Activated CD8-positive, alpha-beta T cell treated with anti-CD3 and anti-CD28 coated beads, Interleukin-2, amount 10 ng/mL, durations not matched to agents 7 days and 5 days (primary cell): ENCODE results near the gene TMC1. TPM values are rescaled to one million over a fixed set of nuclear protein-coding genes. Genes with fewer than 3 reads are reported as not detected.

ENCODE experiments used
- ATAC-seq: fragments of 150-1000 bp; cut with Tn5 transposase; one replicate; pipeline ENCODE4 v1.10.0; 2021; ENCODE audit warnings: moderate library complexity
- CTCF ChIA-PET: fragments of 350-600 bp; sonication (Branson Sonifier 250); formaldehyde crosslinking; loops from one replicate; lab custom pipeline; 2021; ENCODE audit warnings: antibody characterized with exemption; lab: Charles Lee
- POLR2A ChIA-PET: fragments of 350-600 bp; sonication (Branson Sonifier 250); formaldehyde crosslinking; loops from one replicate; lab custom pipeline; 2021; ENCODE audit warnings: antibody characterized with exemption; lab: Charles Lee
- DNase-seq: peaks from one replicate; pipeline ENCODE4 v3.0.0-alpha.2; 2020
- H3K27ac Mint-ChIP-seq: one replicate; pipeline ENCODE4 v1.8.0; 2021; ENCODE audit warnings: mild to moderate bottlenecking, mixed read lengths
- H3K27me3 Mint-ChIP-seq: one replicate; pipeline ENCODE4 v1.8.0; 2021; ENCODE audit warnings: low read depth, mixed read lengths
- H3K36me3 Mint-ChIP-seq: one replicate; pipeline ENCODE4 v1.8.0; 2021; ENCODE audit warnings: low read depth, mixed read lengths
- H3K4me1 Mint-ChIP-seq: one replicate; pipeline ENCODE4 v1.8.0; 2021; ENCODE audit warnings: low read depth, mixed read lengths
- H3K4me3 Mint-ChIP-seq: one replicate; pipeline ENCODE4 v1.8.0; 2021; ENCODE audit warnings: mild to moderate bottlenecking, mixed read lengths
- H3K9me3 Mint-ChIP-seq: one replicate; pipeline ENCODE4 v1.8.0; 2022; ENCODE audit warnings: mixed read lengths; ENCODE audit not compliant: insufficient read depth
- total RNA-seq, 2 experiments: library from RNA; stranded (reverse); gene quantifications; one replicate each; pipeline ENCODE4 v1.2.3, GENCODE V29; 2021

Gene TMC1
- total RNA-seq, 2 experiments from 2014 or later = not detected

DNA sequence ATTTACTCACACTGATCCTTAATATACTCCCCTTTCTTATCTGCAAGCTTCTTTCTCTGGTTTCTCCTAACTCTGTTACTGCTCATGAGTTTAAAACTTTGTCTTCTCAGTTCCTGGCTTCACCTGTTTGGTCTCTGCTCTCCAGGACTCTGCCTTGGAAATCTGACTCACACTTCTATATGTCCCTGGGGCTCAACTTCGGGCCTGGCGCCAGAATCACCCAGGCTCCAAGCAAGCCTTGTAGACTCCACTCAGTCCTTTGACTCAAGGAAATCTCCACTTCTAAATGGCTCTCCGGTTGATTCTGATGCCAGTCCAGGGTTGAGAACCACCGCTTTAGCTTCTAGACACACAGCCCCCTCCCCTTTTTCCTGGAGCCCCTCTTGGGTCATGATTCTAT lies 57.8 kb downstream of the TMC1 start:
- no peak for DNase-seq
- H3K4me1 Mint-ChIP-seq = no peaks in the 10 kb centered on the region
- no peak overlapping the region for H3K27ac Mint-ChIP-seq
- no peaks in the 10 kb centered on the region for H3K27me3 Mint-ChIP-seq
- no peak for ATAC-seq
- POLR2A ChIA-PET = no interaction called here
- H3K36me3 Mint-ChIP-seq = no peaks in the 10 kb centered on the region
- no peak overlapping the region for H3K4me3 Mint-ChIP-seq
- CTCF ChIA-PET = no interaction called here
- no peaks in the 10 kb centered on the region for H3K9me3 Mint-ChIP-seq

DNA sequence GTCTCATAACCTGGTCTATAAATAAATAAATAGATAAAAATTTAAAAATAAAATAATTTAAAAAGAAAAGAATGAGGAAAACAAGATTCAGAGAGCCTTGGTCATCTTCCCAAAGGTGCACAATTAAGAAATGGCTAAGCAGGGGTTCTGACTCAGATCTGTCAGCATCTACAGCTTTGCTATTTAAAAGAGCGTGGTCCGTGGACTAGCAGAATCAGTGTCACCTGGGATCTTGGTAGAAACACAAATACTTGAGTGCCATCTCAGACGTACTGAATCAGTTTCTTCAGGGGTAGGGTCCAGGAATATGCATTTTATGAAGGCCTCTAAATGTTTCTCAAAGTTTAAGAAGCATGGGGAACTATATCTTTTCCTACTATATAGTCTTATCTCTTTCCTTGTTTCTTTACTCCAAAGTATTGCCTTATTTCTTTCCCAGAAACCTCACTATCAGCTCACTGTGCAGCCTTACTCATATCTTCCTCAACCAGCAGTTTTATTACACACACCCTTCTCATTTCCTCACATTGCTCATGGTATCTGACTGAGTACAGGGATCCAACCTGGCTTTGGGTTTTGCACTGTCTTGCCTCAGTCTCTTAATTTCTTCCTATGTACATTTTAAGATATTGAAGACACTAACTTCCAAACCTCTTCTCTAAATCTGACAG lies 58.6 kb downstream of the TMC1 start:
- Mint-ChIP-seq H3K27ac (no peak overlapping the region), H3K4me3 (no peak overlapping the region), H3K9me3 (no peaks in the 10 kb centered on the region), H3K36me3 (no peaks in the 10 kb centered on the region), H3K4me1 (no peaks in the 10 kb centered on the region), H3K27me3 (no peaks in the 10 kb centered on the region)
- ATAC-seq (no peak), DNase-seq (no peak)
- ChIA-PET CTCF (no interaction called here), POLR2A (interaction anchor here (0.9 kb wide), 1 partner anchor 120 kb away, joined by 3 read pairs; no protein-coding TSS in a partner anchor)

DNA sequence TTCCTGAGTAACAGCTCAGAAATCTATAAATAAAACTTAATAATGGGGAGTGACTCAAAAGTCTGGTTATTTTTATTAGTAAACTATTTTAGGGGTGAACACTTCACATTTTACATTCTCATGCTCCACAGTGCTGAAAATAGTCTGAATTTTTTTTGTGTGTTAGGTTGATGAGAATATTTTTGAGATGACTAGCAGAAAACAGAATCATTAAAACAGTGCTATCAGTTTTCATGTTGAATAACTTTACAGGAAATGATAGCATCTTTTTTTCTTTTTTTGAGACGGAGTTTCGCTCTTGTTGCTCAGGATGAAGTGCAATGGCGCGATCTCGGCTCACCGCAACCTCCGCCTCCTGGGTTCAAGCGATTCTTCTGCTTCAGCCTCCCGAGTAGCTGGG lies 60.3 kb downstream of the TMC1 start:
- Mint-ChIP-seq H3K27ac (no peak overlapping the region), H3K4me3 (no peak overlapping the region), H3K4me1 (peaks cover 12% of the 10 kb centered on the region), H3K36me3 (no peaks in the 10 kb centered on the region), H3K27me3 (no peaks in the 10 kb centered on the region), H3K9me3 (no peaks in the 10 kb centered on the region)
- ChIA-PET POLR2A (no interaction called here), CTCF (interaction anchor here (1.2 kb wide), 1 partner anchor 11 kb away, joined by 4 read pairs; no protein-coding TSS in a partner anchor)
- ATAC-seq (no peak), DNase-seq (no peak)

DNA sequence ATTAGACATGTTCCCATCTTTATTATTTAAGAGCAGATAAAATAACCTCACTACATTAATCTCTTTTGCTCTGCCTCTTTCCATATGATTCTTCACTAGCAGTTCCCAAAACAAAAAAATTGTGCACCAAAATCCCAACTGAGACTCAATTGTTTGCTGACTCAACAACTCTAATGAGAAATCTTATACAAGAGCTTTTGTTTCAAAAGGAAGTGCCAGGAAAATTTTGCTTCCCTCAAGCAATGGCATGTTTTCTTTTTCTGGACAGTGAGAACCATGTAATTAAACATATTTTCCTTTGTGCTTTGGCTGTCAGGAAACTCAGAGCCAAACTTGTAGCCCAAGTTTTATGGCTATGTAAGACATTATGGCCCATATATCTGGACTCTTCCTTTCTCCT lies 62.0 kb downstream of the TMC1 start:
- no peak overlapping the region for H3K27ac Mint-ChIP-seq

DNA sequence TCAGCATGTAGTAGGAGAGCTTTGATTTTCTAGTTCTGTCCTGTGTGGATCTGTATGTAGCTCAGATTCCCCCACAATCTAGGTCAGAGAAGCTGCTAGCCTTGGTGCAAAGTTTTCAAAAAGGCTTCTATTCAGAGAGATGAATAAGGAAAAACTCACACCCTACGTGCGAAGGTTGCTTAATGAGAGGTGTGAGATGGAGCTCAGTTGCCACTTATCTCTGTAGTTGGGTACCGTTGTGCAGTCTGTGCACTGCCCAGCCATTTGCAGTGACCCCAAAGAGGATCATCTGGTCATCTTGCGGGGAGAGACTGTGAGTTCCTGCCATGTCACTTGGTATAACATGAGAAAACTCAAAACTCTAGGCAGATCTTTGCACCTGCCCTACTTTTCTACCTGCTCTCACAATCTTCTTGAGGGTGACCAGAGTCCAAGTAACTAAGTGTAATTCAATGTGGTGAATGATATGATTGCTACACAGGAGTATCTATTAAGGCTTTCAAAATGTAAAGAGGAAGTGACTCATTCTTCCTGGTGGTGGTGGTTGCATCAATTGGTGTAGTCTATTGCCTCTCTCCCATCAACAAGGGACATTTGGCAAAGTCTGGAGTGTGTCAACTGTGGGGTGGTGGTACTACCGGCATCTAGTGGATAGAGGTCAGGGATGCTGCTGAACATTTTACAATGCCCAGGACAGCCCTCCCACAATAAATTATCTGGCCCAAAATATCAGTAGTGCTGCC lies 65.2 kb downstream of the TMC1 start:
- Mint-ChIP-seq H3K4me3 (no peak overlapping the region), H3K4me1 (peaks cover 34% of the 10 kb centered on the region), H3K9me3 (no peaks in the 10 kb centered on the region), H3K36me3 (no peaks in the 10 kb centered on the region), H3K27ac (peak overlapping the region; percentile 11), H3K27me3 (no peaks in the 10 kb centered on the region)
- DNase-seq = peak; percentile 50
- peak; percentile 91 for ATAC-seq
- CTCF ChIA-PET = interaction anchor here (0.7 to 1.4 kb wide), 4 partner anchors 17 to 314 kb away, joined by 3 to 4 read pairs (median 3); no protein-coding TSS in a partner anchor
- POLR2A ChIA-PET = interaction anchor here (1.3 kb wide), 1 partner anchor 221 kb away, joined by 4 read pairs; the partner anchor contains the start of gene ZFAND5

More for the DNA sequence above, 62.0 kb downstream of the TMC1 start:
- no peaks in the 10 kb centered on the region for H3K27me3 Mint-ChIP-seq
- H3K36me3 Mint-ChIP-seq = no peaks in the 10 kb centered on the region
- no peak overlapping the region for H3K4me3 Mint-ChIP-seq
- DNase-seq = no peak
- CTCF ChIA-PET = interaction anchor here (1.0 to 1.4 kb wide), 3 partner anchors 9 to 222 kb away, joined by 3 to 6 read pairs (median 3); no protein-coding TSS in a partner anchor
- H3K4me1 Mint-ChIP-seq = peaks cover 20% of the 10 kb centered on the region
- POLR2A ChIA-PET = interaction anchor here (0.7 to 1.2 kb wide), 2 partner anchors 218 to 706 kb away, joined by 3 read pairs; partner anchors contain the start of gene ZFAND5
- no peak for ATAC-seq
- H3K9me3 Mint-ChIP-seq = no peaks in the 10 kb centered on the region

DNA sequence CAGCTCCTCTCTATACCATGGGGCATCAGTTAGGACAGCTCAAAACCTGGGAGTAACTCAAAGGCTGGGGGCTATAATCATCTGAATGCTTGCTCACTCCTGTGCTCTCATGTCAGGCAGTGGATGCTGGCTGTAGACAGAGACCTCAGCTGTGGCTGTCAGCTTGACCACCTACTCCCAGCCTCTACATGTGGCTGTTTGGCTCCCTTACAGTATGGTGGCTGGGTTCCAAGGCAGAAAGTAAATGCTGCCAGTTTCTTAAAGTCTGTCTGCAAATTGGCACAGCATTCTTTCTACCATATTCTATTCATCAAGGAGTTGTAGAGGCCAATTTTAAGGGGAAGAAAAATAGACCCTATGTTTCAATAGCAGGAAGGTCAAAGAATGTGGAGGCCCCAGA lies 66.9 kb downstream of the TMC1 start:
- no peaks in the 10 kb centered on the region for H3K36me3 Mint-ChIP-seq
- POLR2A ChIA-PET = interaction anchor here (2.2 to 2.6 kb wide), 2 partner anchors 61 to 223 kb away, joined by 6 to 12 read pairs; partner anchors contain the start of gene ZFAND5
- no peak overlapping the region for H3K27ac Mint-ChIP-seq
- ATAC-seq (no peak), DNase-seq (no peak)
- CTCF ChIA-PET = interaction anchor here (1.2 to 6.9 kb wide), 2 partner anchors 14 to 307 kb away, joined by 3 to 85 read pairs; no protein-coding TSS in a partner anchor
- no peaks in the 10 kb centered on the region for H3K9me3 Mint-ChIP-seq
- H3K4me1 Mint-ChIP-seq = peaks cover 40% of the 10 kb centered on the region
- H3K4me3 Mint-ChIP-seq = no peak overlapping the region
- no peaks in the 10 kb centered on the region for H3K27me3 Mint-ChIP-seq

DNA sequence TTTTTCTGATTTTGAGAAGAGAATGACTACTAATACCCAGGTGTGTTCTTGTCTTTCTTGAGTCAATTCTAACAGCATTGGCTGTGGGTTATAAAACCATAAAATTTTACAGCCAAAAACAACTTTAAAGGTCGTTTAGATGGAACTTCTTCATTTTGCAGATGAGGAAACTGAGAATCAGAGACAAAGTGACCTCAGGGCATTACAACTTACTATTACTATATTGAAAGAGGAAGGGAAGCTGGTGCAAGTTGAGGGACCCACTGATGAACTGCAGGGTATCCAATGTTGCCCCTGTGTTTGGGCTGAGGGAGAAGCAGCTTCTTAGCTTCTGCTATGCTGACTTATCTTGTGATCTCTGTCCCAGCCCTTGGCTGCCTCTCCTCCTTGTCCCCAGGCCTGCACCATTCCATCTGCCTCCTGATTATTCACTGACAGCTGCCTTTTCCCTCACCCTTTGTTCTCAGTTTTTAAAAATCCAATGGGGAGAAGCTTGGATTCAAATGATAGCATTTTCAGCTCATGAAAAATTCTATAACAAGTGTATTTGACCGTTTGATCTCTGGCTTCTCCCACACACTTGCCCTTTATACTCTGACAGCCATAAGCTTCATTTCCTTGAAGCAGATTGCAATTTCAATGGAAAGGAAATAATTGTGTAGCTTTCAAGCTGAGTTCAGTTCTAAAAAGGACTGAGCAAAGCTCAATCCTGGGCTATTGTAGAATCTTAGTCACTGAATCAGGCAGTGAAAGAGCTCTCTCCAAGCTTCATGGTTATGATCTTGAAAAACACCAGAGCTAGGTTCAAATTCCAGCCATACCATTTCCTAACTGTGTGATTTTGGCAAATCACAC lies 68.5 kb downstream of the TMC1 start:
- H3K9me3 Mint-ChIP-seq = no peaks in the 10 kb centered on the region
- no peak overlapping the region for H3K27ac Mint-ChIP-seq
- ATAC-seq (no peak), DNase-seq (no peak)
- H3K36me3 Mint-ChIP-seq = no peaks in the 10 kb centered on the region
- H3K4me1 Mint-ChIP-seq = peaks cover 40% of the 10 kb centered on the region
- CTCF ChIA-PET = interaction anchor here (0.8 to 6.9 kb wide), 11 partner anchors 48 to 518 kb away, joined by 3 to 85 read pairs (median 3); partner anchors contain the start of gene ZFAND5
- POLR2A ChIA-PET = interaction anchor here (2.1 to 2.6 kb wide), 3 partner anchors 63 to 225 kb away, joined by 6 to 12 read pairs (median 6); partner anchors contain the start of gene ZFAND5
- no peaks in the 10 kb centered on the region for H3K27me3 Mint-ChIP-seq
- H3K4me3 Mint-ChIP-seq = no peak overlapping the region

DNA sequence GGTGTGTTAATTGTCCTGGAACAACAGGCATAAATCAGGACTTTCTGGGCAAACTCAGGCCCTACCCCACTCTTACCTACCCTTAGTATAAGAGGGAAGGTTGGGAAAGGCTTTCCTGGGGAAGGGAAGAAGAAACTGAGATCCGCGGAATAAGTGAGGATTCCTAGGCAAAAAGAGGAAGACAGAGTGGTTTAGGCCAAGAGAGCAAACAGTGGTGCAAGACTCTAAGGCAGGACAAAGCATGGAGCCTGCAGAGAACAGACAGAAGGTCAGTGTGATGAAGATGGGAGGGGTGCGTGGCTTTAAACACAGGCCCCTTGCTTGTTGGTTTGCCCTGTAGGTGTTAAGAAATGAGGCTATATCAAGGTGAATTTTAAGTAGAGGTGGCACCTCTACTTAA lies 69.4 kb downstream of the TMC1 start:
- no peak overlapping the region for H3K4me3 Mint-ChIP-seq
- no peak overlapping the region for H3K27ac Mint-ChIP-seq
- DNase-seq = no peak
- H3K27me3 Mint-ChIP-seq = no peaks in the 10 kb centered on the region
- POLR2A ChIA-PET = interaction anchor here (2.1 to 2.6 kb wide), 2 partner anchors 147 to 226 kb away, joined by 6 to 12 read pairs; partner anchors contain the start of gene ZFAND5
- H3K4me1 Mint-ChIP-seq = peaks cover 35% of the 10 kb centered on the region
- no peaks in the 10 kb centered on the region for H3K9me3 Mint-ChIP-seq
- CTCF ChIA-PET = interaction anchor here (1.0 to 6.9 kb wide), 6 partner anchors 49 to 309 kb away, joined by 3 to 85 read pairs (median 8); partner anchors contain the start of gene ZFAND5
- no peaks in the 10 kb centered on the region for H3K36me3 Mint-ChIP-seq
- no peak for ATAC-seq

DNA sequence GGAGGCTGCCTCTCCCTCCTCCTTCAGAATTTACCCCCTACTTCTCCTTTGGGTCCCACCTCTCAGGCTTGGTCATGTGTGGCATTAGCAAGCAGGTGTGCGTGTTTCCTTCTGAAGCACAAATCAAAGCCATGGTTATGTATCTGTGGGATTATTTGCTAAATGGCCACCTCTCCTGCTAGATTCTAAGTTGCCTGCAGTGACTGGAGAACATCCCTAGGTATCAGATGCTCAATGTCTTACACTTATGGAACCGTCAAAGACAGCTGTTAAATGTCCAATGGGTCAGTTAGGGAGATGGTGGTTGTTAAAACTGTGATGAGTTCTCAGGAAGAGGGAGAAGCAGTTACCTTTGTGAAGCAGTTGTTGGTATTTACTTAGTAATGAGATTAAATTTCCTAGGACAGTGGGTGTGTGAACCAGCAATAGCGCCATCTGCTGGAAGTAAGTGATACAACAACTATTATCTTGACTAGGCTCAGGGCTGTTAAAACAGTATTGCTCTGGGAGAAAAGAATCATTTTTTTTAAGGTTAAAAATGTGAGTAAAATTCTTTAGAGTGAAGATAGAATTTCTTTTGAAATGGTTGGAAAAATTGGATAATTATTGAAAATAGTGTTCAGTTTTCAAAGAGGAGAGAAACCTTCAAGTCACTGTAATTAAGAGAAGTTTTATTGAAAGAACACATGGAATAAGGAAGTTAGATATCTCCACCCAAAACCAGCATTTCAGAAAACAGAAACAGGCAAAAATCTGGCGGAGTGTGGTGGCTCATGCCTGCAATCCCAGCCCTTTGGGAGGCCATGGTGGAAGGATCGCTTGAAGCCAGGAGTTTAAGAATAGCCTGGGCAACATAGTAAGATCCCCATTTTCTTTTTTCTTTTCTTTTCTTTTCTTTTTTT lies 71.3 kb downstream of the TMC1 start:
- peaks cover 31% of the 10 kb centered on the region for H3K4me1 Mint-ChIP-seq
- DNase-seq (peak; percentile 55), ATAC-seq (peak; percentile 75)
- H3K4me3 Mint-ChIP-seq = no peak overlapping the region
- ChIA-PET POLR2A (no interaction called here), CTCF (interaction anchor here (0.6 to 6.9 kb wide), 27 partner anchors 10 to 311 kb away, joined by 3 to 85 read pairs (median 4); partner anchors contain the start of gene ZFAND5)
- H3K27ac Mint-ChIP-seq = no peak overlapping the region
- H3K36me3 Mint-ChIP-seq = no peaks in the 10 kb centered on the region
- H3K27me3 Mint-ChIP-seq = no peaks in the 10 kb centered on the region
- H3K9me3 Mint-ChIP-seq = no peaks in the 10 kb centered on the region

DNA sequence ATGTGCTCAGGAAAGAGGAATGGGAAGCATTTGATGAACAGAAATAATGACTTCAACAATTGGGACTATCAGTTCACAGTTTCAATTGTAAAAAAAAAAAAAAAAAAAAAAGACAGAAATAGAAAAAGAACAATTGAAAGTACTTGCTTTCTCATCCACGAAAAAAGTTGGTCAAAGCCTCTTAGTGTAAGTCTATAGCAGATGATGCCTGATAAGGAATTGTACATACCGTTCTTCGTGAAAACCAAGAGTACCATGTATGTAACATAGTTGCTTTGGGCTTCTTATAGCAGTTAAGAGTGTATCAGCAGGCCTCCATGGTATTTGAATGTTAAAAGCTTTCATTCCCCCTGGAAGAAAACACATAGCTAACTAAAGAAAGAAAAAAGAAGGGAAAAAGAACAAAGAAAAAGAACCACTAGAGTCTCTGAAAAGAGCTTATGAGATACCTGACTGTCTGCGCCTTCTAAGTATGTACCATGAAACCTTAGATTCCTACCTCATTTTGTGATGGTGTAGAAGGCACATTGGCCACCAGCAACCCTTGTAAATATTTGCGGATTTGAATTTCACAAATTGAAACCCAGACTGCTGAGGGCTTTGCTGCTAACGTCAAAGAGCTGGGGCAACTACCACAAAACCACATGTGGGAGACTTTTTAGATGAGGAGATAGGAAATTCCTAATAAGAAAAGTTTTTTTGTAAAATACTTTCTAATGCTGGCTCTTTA lies 75.2 kb downstream of the TMC1 start:
- ATAC-seq (no peak), DNase-seq (no peak)
- peaks cover 7% of the 10 kb centered on the region for H3K27me3 Mint-ChIP-seq
- no peak overlapping the region for H3K27ac Mint-ChIP-seq
- H3K4me1 Mint-ChIP-seq = peaks cover 13% of the 10 kb centered on the region
- no peaks in the 10 kb centered on the region for H3K36me3 Mint-ChIP-seq
- H3K4me3 Mint-ChIP-seq = no peak overlapping the region
- ChIA-PET CTCF (interaction anchor here (1.1 to 2.6 kb wide), 2 partner anchors 280 to 316 kb away, joined by 4 to 10 read pairs; no protein-coding TSS in a partner anchor), POLR2A (no interaction called here)
- no peaks in the 10 kb centered on the region for H3K9me3 Mint-ChIP-seq
